Parathyroid adenoma (tissue), 2 donors: Measurements from ENCODE around the gene AKAP8.

Experiments used
- H2AFZ ChIP-seq: fragments of 300-600 bp; sonication (generic); one replicate; pipeline ENCODE4 v1.7.0; 2017; ENCODE audit warnings: antibody characterized with exemption, mild to moderate bottlenecking
- H3K27ac ChIP-seq: fragments of 300-600 bp; sonication (generic); one replicate; pipeline ENCODE4 v1.7.0; 2017
- H3K27me3 ChIP-seq: fragments of 300-600 bp; sonication (generic); one replicate; pipeline ENCODE4 v1.7.0; 2017; ENCODE audit warnings: low read length; ENCODE audit not compliant: control insufficient read depth, insufficient read depth
- H3K36me3 ChIP-seq: fragments of 300-600 bp; sonication (generic); one replicate; pipeline ENCODE4 v1.7.0; 2017; ENCODE audit warnings: low read length; ENCODE audit not compliant: control insufficient read depth, insufficient read depth
- H3K4me1 ChIP-seq: fragments of 300-600 bp; sonication (generic); one replicate; pipeline ENCODE4 v1.7.0; 2017; ENCODE audit warnings: control low read depth
- H3K4me2 ChIP-seq: fragments of 300-600 bp; sonication (generic); one replicate; pipeline ENCODE4 v1.7.0; 2017; ENCODE audit warnings: low read length
- H3K4me3 ChIP-seq: fragments of 300-600 bp; sonication (generic); one replicate; pipeline ENCODE4 v1.7.0; 2017; ENCODE audit warnings: low read depth, low read length
- H3K79me2 ChIP-seq: fragments of 300-600 bp; sonication (generic); one replicate; pipeline ENCODE4 v1.7.0; 2017; ENCODE audit warnings: control low read depth
- H3K9ac ChIP-seq: fragments of 300-600 bp; sonication (generic); one replicate; pipeline ENCODE4 v1.7.0; 2017; ENCODE audit warnings: mild to moderate bottlenecking
- H3K9me3 ChIP-seq: fragments of 300-600 bp; sonication (generic); one replicate; pipeline ENCODE4 v1.7.0; 2017; ENCODE audit warnings: low read length; ENCODE audit not compliant: control insufficient read depth
- TF ChIP-seq, protein P1 (sequence below): fragments of 300-600 bp; sonication (generic); IDR thresholded peaks from one replicate; pipeline ENCODE4 v1.7.0; 2017; ENCODE audit warnings: antibody characterized with exemption, mild to moderate bottlenecking
- donor health status: primary hyperparathyroidism.

Gene AKAP8

DNA sequence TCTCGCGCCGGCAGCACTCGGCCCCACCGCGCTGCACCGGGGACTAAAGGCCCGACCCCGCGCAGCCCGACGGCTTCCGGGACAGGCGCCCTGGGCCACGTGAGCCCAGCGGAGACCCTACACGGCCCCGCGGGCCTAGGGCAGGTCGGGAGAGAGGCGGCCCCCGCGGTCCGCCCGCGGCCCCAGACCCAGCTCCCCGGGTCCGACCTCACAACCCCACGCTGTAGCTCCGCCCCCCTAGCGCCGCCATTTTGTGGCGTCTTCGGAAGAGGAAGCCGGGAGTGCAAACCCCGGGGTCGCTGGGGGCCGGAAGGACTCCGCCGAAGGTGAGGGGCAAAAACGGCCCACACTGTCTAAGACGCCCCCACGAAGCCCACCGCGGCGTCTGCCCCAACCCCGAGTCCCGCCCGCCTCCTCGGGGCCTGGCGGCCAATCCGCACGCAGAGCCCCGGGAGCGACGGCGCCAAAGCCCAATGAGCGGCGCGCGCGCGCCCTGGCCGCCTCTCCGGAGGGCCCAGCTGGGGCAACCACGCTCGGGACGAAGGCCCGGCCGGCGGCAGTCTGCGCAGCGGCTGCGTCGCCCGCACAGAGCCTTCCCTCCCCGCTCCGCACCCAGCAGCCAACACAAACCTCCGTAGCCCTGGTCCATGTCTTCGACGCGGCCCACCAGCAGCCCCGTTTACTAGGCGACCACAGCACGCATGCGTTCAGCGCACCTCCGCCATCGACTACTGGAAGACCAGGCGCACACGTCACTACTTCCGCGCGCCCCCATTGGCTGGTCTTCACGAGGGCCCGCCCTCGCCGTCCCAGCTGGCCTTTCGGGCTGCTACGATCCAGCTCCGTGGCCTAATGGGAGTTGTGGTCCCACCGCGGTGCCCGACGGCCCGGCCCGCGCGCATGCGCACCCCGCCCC is at the start of gene AKAP8:
Gene AKAP8 (minus strand): TSS at position 705 of the 916 bp plus-strand sequence. CDS start 56 bp downstream, at position 649.
- no peaks in the 10 kb centered on the region for H3K27me3 ChIP-seq
- no peaks in the 10 kb centered on the region for H3K9me3 ChIP-seq
- H2AFZ ChIP-seq: peak within 1 kb of the TSS; percentile 90
- peak within 1 kb of the TSS; percentile 90 for H3K27ac ChIP-seq
- TF ChIP-seq, protein P1, sequence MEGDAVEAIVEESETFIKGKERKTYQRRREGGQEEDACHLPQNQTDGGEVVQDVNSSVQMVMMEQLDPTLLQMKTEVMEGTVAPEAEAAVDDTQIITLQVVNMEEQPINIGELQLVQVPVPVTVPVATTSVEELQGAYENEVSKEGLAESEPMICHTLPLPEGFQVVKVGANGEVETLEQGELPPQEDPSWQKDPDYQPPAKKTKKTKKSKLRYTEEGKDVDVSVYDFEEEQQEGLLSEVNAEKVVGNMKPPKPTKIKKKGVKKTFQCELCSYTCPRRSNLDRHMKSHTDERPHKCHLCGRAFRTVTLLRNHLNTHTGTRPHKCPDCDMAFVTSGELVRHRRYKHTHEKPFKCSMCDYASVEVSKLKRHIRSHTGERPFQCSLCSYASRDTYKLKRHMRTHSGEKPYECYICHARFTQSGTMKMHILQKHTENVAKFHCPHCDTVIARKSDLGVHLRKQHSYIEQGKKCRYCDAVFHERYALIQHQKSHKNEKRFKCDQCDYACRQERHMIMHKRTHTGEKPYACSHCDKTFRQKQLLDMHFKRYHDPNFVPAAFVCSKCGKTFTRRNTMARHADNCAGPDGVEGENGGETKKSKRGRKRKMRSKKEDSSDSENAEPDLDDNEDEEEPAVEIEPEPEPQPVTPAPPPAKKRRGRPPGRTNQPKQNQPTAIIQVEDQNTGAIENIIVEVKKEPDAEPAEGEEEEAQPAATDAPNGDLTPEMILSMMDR: no peak
- H3K4me2 ChIP-seq: peak within 1 kb of the TSS; percentile 99
- peaks cover 40% of the 10 kb centered on the region for H3K79me2 ChIP-seq
- peaks cover 15% of the 10 kb centered on the region for H3K4me1 ChIP-seq
- no peaks in the 10 kb centered on the region for H3K36me3 ChIP-seq
- peak within 1 kb of the TSS; percentile 98 for H3K4me3 ChIP-seq
- H3K9ac ChIP-seq: peak within 1 kb of the TSS; percentile 97

DNA sequence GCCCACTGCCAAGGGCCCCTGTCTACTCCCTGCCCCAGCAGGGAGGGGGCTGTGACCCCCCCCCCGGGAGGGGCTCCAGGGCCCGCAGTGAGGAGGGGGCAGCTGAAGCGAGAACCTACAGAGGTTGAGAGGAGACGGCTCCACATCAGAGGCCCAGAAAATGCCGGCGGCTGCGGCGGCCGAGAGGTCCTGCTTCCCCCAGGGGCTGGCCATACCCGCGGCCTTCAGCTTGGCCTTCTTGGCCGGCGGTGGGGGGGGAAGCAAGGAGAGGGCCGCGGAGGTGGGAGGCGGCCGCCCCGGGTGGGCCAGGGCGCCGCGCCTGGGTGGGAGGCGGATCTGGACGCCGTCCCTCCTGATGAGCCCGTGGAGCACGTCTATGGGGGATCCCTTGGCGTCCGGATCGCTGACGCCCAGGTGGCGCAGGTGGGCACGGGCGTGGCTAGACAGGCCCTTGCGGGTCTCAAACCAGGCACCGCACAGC is 48.4 kb upstream of the AKAP8 start:
- Histone ChIP-seq H3K4me1 (peaks cover 9% of the 10 kb centered on the region), H3K9me3 (no peaks in the 10 kb centered on the region), H2AFZ (no peak overlapping the region), H3K9ac (no peak overlapping the region), H3K79me2 (peaks cover 15% of the 10 kb centered on the region), H3K27ac (no peak overlapping the region), H3K4me3 (no peak overlapping the region), H3K36me3 (no peaks in the 10 kb centered on the region), H3K4me2 (no peak overlapping the region), H3K27me3 (no peaks in the 10 kb centered on the region)
- TF ChIP-seq, protein P1: no peak

DNA sequence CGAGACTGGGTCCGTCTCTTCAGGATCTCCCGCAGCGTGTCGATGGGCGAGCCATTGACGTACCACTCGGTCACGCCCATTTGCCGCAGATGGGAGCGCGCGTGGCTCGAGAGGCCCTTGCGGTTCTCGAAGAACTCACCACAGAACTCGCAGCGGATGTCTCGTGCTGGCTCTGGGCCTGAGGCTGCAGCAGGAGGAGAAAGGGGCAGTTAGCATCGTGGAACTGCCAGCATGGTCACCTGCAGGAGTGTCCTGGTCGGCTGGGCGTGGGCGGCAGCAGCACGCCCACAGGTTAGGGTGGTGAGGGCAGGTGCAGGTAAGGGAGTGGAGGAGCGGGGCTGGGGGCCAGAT is 47.7 kb upstream of the AKAP8 start:
- no peaks in the 10 kb centered on the region for H3K36me3 ChIP-seq
- H3K27ac ChIP-seq: no peak overlapping the region
- no peaks in the 10 kb centered on the region for H3K27me3 ChIP-seq
- H3K4me3 ChIP-seq: no peak overlapping the region
- no peak overlapping the region for H3K9ac ChIP-seq
- H2AFZ ChIP-seq: no peak overlapping the region
- TF ChIP-seq, protein P1: no peak
- H3K79me2 ChIP-seq: peaks cover 15% of the 10 kb centered on the region
- no peak overlapping the region for H3K4me2 ChIP-seq
- H3K4me1 ChIP-seq: peaks cover 9% of the 10 kb centered on the region
- no peaks in the 10 kb centered on the region for H3K9me3 ChIP-seq

DNA sequence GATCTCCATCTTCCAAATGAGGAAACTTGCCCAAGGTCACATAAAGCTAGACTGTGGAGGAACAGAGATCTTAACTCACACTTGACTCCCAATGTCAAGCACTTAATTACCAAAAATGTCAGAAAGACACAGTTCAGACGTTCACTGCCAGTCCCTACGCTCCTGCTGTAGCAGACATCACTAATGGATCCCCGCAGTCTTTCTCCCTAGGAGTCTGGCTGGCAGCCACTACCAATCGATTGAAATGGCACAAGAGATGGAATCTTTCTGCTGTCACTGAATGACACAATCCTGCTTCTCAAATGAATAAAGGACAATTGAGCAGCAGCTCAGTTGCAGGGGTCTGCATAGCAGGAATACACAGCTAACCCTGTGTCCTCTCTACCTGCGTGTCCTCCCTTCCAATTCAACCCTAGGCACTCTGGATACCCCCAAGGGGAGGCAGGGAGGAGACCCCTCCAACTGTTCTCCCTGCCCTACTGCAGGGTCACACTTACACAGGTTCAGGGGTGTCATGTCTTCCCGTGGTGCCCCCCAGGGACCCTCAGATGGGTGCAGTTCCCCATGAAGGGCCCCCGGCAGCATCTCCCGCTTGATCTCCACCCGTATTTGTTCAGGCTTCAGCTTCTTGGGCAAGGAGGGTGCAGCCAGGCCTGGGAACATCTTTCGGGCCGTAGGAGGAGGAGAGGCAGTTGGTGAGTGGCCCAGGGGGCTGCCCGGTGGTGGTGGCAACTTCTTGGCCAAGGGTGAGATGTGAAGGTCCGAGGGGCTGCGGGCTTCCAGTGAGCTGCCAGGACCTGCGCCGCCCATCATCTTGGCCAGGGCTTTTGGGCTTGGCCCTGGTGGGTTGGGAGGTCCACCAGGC is 47.1 kb upstream of the AKAP8 start:
- no peak overlapping the region for H3K4me2 ChIP-seq
- no peak overlapping the region for H3K9ac ChIP-seq
- H3K79me2 ChIP-seq: peaks cover 11% of the 10 kb centered on the region
- TF ChIP-seq, protein P1: no peak
- peaks cover 9% of the 10 kb centered on the region for H3K4me1 ChIP-seq
- no peaks in the 10 kb centered on the region for H3K36me3 ChIP-seq
- no peaks in the 10 kb centered on the region for H3K9me3 ChIP-seq
- no peak overlapping the region for H3K27ac ChIP-seq
- no peaks in the 10 kb centered on the region for H3K27me3 ChIP-seq
- no peak overlapping the region for H2AFZ ChIP-seq
- H3K4me3 ChIP-seq: no peak overlapping the region
